HT-29 (cell line): Measurements from ENCODE around the gene TBC1D7. TPM values are rescaled to one million over a fixed set of nuclear protein-coding genes. Genes with fewer than 3 reads are reported as not detected.
A peak's percentile ranks its signal among the peaks of the same experiment; 100 is the strongest.

Experiments
- DNase-seq: peaks from one replicate; pipeline ENCODE4 v3.0.0-alpha.2; 2015; ENCODE audit warnings: low spot score
- total RNA-seq: library from RNA; depleted of rRNA; stranded (reverse); fragments of >200 nt; shearing (Covaris generic); gene quantifications from 2 replicates; pipeline ENCODE4 v1.2.3, GENCODE V29; 2014

The TBC1D7 gene
- total RNA-seq, 1 experiment from 2014 or later: 12.9 TPM

DNA sequence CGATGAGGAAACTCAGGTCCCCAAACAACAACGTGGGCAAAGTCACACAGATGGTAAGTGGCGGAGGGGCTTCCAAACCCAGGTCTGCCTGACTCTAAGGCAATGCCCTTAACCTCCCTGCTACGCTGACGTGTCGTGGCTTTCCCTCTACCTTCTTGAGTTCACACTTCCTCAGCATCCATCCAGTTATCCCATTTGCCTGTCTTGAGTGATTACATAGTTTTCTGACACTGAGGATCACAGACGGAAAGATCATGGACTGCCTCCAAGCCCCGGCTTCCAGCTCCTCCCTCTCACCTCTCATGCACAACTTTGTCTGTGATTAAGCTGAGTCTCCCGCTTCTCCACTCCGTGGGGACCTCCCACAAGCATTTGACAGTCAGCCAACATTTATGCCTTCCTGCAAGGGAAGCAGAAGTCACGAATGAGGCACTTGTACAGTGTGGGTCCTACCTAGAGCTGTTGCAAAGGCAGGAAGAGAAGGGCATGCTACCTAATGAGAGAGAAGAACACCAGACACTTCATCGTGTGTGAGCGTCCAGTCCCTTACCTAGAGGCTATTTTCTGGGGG lies 33.8 kb downstream of the TBC1D7 start:
- DNase-seq: no peak

DNA sequence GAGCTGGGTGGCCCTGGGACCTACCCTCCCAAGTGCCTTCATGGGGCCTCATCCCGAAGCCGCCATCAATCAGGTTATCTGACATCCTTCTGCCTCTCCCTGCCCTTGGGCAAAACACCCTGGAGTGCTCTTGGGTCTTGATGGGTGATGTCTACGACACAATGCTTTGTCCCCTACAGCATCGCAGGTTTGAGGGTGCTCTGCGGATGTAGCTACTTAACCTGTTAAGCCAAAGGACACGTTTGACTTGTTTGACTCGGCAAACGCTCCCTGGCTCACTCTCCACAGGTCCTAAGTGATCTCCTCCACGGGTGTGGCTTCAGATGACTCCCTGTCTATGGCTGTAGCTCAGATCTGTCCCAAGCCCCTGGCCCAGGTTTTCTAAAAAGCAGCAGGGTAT lies 35.6 kb downstream of the TBC1D7 start:
- no peak for DNase-seq

GRCh38 chr6:13290335-13290734 lies 38.0 kb downstream of the TBC1D7 start:
- DNase-seq: no peak

- peak; percentile 42 for DNase-seq
Observed at GRCh38 chr6:13289789-13290318, 38.5 kb downstream of the TBC1D7 start.

GRCh38 chr6:13288969-13289391 lies 39.4 kb downstream of the TBC1D7 start:
- DNase-seq: no peak

GRCh38 chr6:13288481-13288880 lies 39.9 kb downstream of the TBC1D7 start:
- no peak for DNase-seq

GRCh38 chr6:13287104-13287503 lies 41.2 kb downstream of the TBC1D7 start:
- DNase-seq: no peak

DNA sequence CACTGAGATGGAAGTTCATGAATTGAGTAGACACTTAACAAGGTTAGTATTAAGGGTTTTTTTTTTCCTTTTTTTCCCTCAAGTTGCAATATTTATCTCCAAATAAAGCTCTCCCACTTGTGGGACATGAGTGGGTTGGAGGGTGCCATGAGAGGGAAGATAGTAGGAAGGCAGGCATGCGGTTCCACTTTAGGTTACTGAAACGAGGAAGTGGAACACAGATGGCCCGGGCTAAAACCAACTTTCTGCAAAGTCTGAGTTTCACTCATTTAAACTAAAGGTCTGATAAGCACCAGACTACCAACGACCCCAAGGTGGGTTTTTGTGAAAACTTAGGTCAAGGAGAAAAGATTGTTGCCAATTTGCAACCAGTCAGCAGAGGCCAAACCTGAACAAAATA lies 42.2 kb downstream of the TBC1D7 start:
- DNase-seq: no peak

- no peak for DNase-seq
Observed at GRCh38 chr6:13285705-13286104, 42.6 kb downstream of the TBC1D7 start.

DNA sequence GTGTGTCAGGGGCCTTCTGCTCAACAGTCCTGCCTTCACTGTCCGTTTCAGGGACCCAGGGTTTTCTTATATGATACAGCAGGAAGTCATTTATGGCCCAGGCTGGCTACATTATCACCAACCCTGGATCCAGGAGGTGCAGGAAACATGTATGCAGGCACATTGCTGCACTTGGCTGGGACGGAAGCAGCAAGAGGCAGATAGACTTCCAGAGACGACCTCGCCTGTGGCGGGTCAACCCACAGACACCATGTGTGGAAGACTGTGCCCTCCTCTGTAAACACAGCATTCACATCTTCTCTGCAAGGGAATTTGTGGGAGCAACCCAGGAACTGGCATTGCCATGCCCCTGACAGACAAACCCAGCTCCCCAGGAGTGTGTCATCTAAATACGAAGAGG lies 43.7 kb downstream of the TBC1D7 start:
- no peak for DNase-seq

GRCh38 chr6:13283331-13283730 lies 45.0 kb downstream of the TBC1D7 start:
- DNase-seq: no peak

DNA sequence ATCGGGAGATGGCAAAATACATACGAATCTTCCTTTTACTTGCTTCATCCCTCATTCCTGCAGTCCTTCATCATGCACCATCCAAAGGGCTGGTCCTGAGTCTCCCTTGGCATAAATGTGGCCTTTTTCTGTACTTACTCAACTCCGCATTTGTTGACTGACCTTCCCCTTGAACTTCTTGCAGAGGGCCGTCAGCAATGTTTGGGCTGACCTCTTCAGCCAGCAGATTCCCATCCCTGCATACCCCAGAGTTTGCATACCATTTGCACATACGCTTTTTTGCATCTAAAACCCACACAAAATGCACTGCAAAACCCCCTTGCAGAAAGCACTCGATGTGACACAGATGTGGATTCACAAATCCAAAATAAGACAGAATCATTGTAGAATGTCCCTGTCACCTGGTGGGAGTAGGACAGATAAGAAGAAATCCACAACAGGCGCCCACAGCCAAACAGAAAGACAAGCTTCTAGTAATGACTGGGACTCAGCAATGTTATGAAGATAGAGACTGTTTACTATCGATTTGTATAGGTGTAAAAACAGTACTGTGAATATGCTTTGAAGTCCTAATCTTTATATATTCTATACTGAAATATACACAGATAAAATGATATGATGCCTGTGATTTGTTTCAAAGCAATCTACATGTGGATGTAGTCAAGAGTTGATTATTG lies 45.8 kb downstream of the TBC1D7 start:
- DNase-seq: no peak

GRCh38 chr6:13281686-13282085 lies 46.7 kb downstream of the TBC1D7 start:
- no peak for DNase-seq

GRCh38 chr6:13280254-13280653 lies 48.1 kb downstream of the TBC1D7 start:
- no peak for DNase-seq

- no peak for DNase-seq
Observed at GRCh38 chr6:13278991-13279390, 49.3 kb downstream of the TBC1D7 start.

DNA sequence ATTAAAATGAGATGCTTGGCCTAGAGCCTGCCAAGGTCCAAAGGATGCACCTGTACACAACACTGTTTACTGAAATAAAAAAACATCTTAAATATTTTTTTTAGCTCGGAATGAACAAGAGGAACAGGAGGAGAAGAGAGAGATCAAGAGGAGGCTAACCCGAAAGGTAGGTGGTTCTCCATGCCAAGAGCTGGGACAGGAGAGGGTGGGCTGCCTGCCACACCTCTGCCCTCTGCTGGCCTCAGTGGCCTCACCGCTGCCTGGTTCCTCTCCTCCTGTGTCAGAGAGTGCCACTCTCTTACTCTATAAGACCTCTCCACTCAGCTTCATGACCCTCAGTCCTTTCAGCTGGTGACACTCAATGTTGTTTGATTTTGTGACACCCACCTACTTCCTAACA lies 50.2 kb downstream of the TBC1D7 start:
- DNase-seq: peak; percentile 9

DNA sequence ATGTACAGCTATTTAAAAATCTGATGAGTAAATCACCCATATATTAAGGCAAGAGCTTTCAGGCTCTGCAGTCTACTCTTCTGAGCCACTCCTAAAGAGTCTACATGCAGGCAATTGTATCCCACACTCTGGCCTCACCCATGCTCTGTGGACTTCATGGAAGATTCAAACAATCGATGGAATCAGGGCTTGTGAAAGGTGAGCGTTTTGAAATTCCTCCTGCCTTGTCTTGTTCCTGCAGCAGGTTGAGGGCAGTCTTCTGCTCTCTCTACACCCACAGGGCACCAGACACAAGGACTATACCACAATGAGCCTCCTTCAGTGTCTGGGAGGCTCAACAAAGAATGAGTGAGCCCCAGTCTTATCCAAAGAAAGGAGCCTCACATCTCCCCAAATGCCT lies 51.1 kb downstream of the TBC1D7 start:
- no peak for DNase-seq

DNA sequence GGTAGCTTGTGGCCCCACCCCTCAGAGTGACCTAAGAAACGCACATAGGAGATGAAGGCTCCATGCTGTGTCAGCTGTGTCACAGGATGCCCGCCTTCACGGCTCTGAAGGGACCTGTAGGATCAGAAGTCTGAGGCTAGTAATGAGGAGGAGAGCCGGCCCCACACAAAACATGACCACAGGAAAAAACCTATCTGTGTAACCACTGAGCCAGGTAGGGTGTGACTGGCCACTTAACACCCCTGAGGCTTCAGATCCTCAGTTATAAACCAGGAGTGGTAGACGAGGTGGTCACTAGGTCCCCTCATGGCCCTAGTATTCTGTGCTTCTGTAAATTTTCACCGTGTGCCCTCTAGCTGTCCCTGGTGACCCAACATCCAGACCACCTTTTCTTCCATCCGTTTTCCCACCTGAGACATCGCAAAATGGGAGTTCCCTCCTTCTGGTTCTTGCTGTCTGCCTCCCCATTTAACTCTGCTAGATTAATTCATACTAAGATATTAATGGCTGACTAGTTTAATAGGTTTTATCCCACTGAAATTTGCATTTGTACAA lies 52.8 kb downstream of the TBC1D7 start:
- DNase-seq: no peak

GRCh38 chr6:13274707-13275434 lies 53.5 kb downstream of the TBC1D7 start:
- DNase-seq: no peak

DNA sequence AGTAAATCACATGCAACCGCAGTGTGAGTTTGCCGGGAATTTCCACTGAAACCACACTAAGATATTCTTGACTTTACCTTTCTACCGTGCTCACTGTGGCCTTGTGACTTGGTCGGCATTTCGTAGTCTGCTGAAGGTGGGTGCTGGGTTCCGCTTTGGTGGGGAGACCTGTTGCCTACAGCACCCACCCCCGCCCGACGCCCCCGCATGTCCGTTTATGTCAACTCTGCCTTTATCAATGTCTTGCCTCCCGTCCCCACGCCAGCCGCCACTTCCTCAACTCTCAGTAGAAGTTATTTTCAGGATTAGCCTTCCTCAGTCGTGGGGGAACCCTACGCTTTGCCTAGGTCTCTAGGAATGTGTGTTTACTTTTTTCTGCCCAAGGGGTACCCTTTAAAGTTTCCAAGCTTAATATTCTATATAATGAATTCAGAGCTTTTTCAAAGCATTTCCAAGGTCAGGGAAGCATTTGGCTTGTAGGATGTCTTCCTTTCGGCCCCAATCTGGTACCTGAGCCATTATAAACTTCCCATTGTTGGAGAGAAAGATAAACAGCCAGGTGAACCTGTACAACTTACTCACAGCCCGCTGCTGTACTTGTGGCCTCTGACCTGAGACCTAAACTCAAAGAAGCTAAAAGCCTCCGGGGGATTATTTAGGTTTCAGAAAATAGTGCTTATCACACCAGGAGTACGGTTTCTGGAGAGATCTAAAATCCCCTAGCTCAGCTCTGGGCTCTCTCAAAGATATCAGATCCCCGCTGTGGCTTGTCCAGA lies 54.2 kb downstream of the TBC1D7 start:
- no peak for DNase-seq

DNA sequence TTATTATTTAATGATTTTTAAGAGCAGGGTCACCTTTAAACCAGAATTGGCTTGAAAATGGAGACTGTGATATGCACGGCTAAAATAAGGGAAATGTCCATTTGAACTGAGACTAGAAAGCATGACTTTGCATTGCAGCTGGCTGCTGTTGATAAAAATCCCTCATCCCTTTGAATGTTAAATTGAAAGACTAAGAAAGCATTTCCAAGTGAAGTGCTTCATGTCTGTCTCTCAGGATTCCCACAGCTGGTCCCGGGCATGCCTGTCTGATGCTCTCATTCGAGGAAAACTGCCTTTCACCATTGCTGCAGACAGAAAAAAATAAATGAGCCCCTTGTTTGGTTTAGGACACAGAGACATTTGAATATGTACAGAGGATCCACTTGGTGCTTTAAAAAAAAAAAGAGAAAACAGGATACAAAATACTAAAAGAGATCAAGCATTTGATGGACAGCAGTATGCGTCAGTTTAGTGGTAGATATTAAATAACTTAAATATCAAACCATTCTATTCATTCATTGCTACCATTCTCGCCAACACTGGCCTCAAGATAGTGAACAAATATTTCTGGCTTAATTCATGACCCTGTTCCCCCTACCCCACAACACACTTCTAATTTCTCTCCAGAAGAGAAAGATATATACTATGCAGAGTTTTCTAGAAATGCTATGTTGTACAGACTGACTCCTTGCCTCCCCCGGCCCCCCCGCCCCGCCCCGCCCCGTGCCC lies 55.0 kb downstream of the TBC1D7 start:
- no peak for DNase-seq
